Measurements from ENCODE around the gene CCHCR1.
A peak's percentile ranks its signal among the peaks of the same experiment; 100 is the strongest.
"Not testable (repeated sequence)": the region's sequence is repeated elsewhere in the genome, so short reads cannot be mapped to it uniquely, and the experiment has no call there.

The CCHCR1 gene

DNA sequence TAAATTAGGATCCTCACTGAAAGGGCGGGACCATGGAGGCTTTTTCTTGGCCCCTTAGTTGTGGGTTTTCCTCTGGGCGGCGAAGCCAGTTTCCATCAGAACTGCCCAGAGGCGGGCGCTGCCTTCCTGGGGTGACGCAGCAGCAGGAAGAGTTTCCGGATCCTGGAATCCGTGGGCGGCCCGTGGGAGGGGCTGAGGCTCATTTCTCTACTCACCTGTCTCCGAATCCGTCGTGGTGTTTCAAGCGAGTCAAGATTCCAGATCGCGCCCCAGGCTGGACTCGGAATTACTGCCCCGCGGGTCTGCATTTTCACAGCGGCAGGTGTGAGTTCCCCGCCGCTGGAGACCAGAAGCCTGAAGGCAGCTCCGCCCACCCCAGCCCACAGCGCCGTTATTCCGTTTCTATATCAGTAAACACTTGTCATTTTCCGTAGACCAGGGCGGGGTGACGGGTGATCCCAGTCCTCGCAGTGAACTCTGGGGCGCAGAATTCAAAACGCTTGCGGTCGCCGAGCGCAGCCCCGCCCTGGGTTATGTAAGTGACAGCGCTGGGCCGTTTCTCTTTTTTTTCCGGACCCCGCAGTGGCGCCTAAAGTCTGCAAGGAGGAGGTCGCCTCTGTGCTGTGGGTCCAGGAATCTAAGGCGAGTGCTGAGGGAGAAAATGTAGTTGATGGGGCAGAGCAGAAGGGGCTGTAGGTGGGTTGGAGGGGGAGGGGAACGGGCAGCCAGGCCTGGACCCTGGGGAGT lies 40.1 kb upstream of the CCHCR1 start:
- peaks cover 3% of the 10 kb centered on the region for H3K36me3 ChIP-seq (ENCODE audit: insufficient read depth, insufficient read length, low read length)

GRCh38 chr6:31196251-31197022 lies 38.8 kb upstream of the CCHCR1 start:
- not testable (repeated sequence) for H3K4me3 ChIP-seq (ENCODE audit: insufficient read length, low read depth); H3K9ac ChIP-seq (ENCODE audit: insufficient read length, low read depth)

More for the DNA sequence above, 40.1 kb upstream of the CCHCR1 start:
- Histone ChIP-seq H3K27me3 (ENCODE audit: insufficient read depth, insufficient read length) (no peaks in the 10 kb centered on the region), H3K9ac (ENCODE audit: insufficient read length, low read depth) (peak overlapping the region; percentile 57), H3K4me1 (ENCODE audit: insufficient read depth, insufficient read length) (peaks cover 4% of the 10 kb centered on the region), H3K4me3 (ENCODE audit: insufficient read length, low read depth) (peak overlapping the region; percentile 50), H3K9me3 (ENCODE audit: insufficient read depth, low read length) (peaks cover 12% of the 10 kb centered on the region; the same call in 1 of the 2 replicates)
- DNase-seq (ENCODE audit: low read depth, low spot score): no peak
- no peak for TF ChIP-seq SUZ12 (IDR thresholded peaks at IDR 0.05; ENCODE audit: extremely low read depth, insufficient read depth, insufficient read length)
- no peak for TF ChIP-seq YY1 (IDR thresholded peaks at IDR 0.05; ENCODE audit: insufficient read depth, insufficient read length)
- TF ChIP-seq ZNF274 (IDR thresholded peaks at IDR 0.05; ENCODE audit: low read depth, low read length): no peak

GRCh38 chr6:31195308-31195979 lies 37.8 kb upstream of the CCHCR1 start:
- H3K27me3 ChIP-seq (ENCODE audit: insufficient read depth, insufficient read length); DNase-seq (ENCODE audit: low read depth, low spot score); H3K36me3 ChIP-seq (ENCODE audit: insufficient read depth, insufficient read length, low read length); H3K9me3 ChIP-seq (ENCODE audit: insufficient read depth, low read length); H3K4me1 ChIP-seq (ENCODE audit: insufficient read depth, insufficient read length); H3K9ac ChIP-seq (ENCODE audit: insufficient read length, low read depth); H3K4me3 ChIP-seq (ENCODE audit: insufficient read length, low read depth): not testable (repeated sequence)

More at GRCh38 chr6:31196251-31197022, 38.8 kb upstream of the CCHCR1 start:
- not testable (repeated sequence) for H3K27me3 ChIP-seq (ENCODE audit: insufficient read depth, insufficient read length); H3K4me1 ChIP-seq (ENCODE audit: insufficient read depth, insufficient read length); H3K36me3 ChIP-seq (ENCODE audit: insufficient read depth, insufficient read length, low read length); DNase-seq (ENCODE audit: low read depth, low spot score)
- H3K9me3 ChIP-seq (ENCODE audit: insufficient read depth, low read length): peaks cover 12% of the 10 kb centered on the region; the same call in 1 of the 2 replicates

- Histone ChIP-seq H3K4me3 (ENCODE audit: insufficient read length, low read depth) (no peak overlapping the region), H3K27me3 (ENCODE audit: insufficient read depth, insufficient read length) (no peaks in the 10 kb centered on the region), H3K4me1 (ENCODE audit: insufficient read depth, insufficient read length) (no peaks in the 10 kb centered on the region), H3K36me3 (ENCODE audit: insufficient read depth, insufficient read length, low read length) (no peaks in the 10 kb centered on the region), H3K9ac (ENCODE audit: insufficient read length, low read depth) (no peak overlapping the region), H3K9me3 (ENCODE audit: insufficient read depth, low read length) (peaks cover 7% of the 10 kb centered on the region; the same call in 1 of the 2 replicates)
- TF ChIP-seq ZNF274 (IDR thresholded peaks at IDR 0.05; ENCODE audit: low read depth, low read length) (no peak), YY1 (IDR thresholded peaks at IDR 0.05; ENCODE audit: insufficient read depth, insufficient read length) (no peak), SUZ12 (IDR thresholded peaks at IDR 0.05; ENCODE audit: extremely low read depth, insufficient read depth, insufficient read length) (no peak)
- DNase-seq (ENCODE audit: low read depth, low spot score): no peak
Observed at GRCh38 chr6:31194061-31194834, 36.6 kb upstream of the CCHCR1 start.

- Histone ChIP-seq H3K4me3 (ENCODE audit: insufficient read length, low read depth) (no peak overlapping the region), H3K9ac (ENCODE audit: insufficient read length, low read depth) (no peak overlapping the region), H3K9me3 (ENCODE audit: insufficient read depth, low read length) (peaks cover 7% of the 10 kb centered on the region; the same call in 1 of the 2 replicates), H3K36me3 (ENCODE audit: insufficient read depth, insufficient read length, low read length) (no peaks in the 10 kb centered on the region), H3K4me1 (ENCODE audit: insufficient read depth, insufficient read length) (no peaks in the 10 kb centered on the region), H3K27me3 (ENCODE audit: insufficient read depth, insufficient read length) (no peaks in the 10 kb centered on the region)
- no peak for TF ChIP-seq SUZ12 (IDR thresholded peaks at IDR 0.05; ENCODE audit: extremely low read depth, insufficient read depth, insufficient read length)
- no peak for TF ChIP-seq YY1 (IDR thresholded peaks at IDR 0.05; ENCODE audit: insufficient read depth, insufficient read length)
- no peak for TF ChIP-seq ZNF274 (IDR thresholded peaks at IDR 0.05; ENCODE audit: low read depth, low read length)
- DNase-seq (ENCODE audit: low read depth, low spot score): no peak
Observed at GRCh38 chr6:31193206-31193605, 35.6 kb upstream of the CCHCR1 start.

GRCh38 chr6:31192431-31193105 lies 35.0 kb upstream of the CCHCR1 start:
- DNase-seq (ENCODE audit: low read depth, low spot score); H3K4me3 ChIP-seq (ENCODE audit: insufficient read length, low read depth); H3K36me3 ChIP-seq (ENCODE audit: insufficient read depth, insufficient read length, low read length); H3K4me1 ChIP-seq (ENCODE audit: insufficient read depth, insufficient read length); H3K9me3 ChIP-seq (ENCODE audit: insufficient read depth, low read length); H3K9ac ChIP-seq (ENCODE audit: insufficient read length, low read depth); H3K27me3 ChIP-seq (ENCODE audit: insufficient read depth, insufficient read length): not testable (repeated sequence)
